AG09309 (cell line): ENCODE measurements around the gene SYTL3.

Source experiments
- DNase-seq: peaks from one replicate; pipeline ENCODE4 v3.0.0-alpha.2; 2010; ENCODE audit warnings: low read depth
- H3K4me3 ChIP-seq: 2 replicates; pipeline ENCODE4 v1.5.1; 2011; ENCODE audit warnings: mild to moderate bottlenecking, low read depth, low read length, moderate library complexity; ENCODE audit not compliant: control insufficient read depth
- CTCF ChIP-seq: IDR thresholded peaks from 2 replicates; pipeline ENCODE4 v1.5.1; 2011; ENCODE audit warnings: mild to moderate bottlenecking, low read depth, low read length, inconsistent platforms; ENCODE audit not compliant: insufficient read depth, control insufficient read depth; ENCODE audit errors: missing control alignments

SYTL3 gene

GRCh38 chr6:158783167-158783450 lies 133.3 kb downstream of the SYTL3 start:
- no peak for TF ChIP-seq CTCF
- DNase-seq = no peak
- no peak overlapping the region for H3K4me3 ChIP-seq

- H3K4me3 ChIP-seq = no peak overlapping the region
- TF ChIP-seq CTCF = no peak
- no peak for DNase-seq
These were observed 134.0 kb downstream of the SYTL3 start for GRCh38 chr6:158783851-158784250.

- no peak for DNase-seq
- H3K4me3 ChIP-seq = no peak overlapping the region
- no peak for TF ChIP-seq CTCF
These were observed 134.7 kb downstream of the SYTL3 start for GRCh38 chr6:158784505-158784904.

GRCh38 chr6:158785036-158785435 lies 135.2 kb downstream of the SYTL3 start:
- no peak for TF ChIP-seq CTCF
- H3K4me3 ChIP-seq = no peak overlapping the region
- DNase-seq = no peak

- H3K4me3 ChIP-seq = no peak overlapping the region
- no peak for DNase-seq
- TF ChIP-seq CTCF = no peak
These were observed 136.9 kb downstream of the SYTL3 start for GRCh38 chr6:158786645-158787304.

GRCh38 chr6:158787395-158787794 lies 137.5 kb downstream of the SYTL3 start:
- no peak for TF ChIP-seq CTCF
- H3K4me3 ChIP-seq = no peak overlapping the region

More at GRCh38 chr6:158787395-158787794, 137.5 kb downstream of the SYTL3 start:
- DNase-seq = no peak
